ENCODE results near the gene RGS11. TPM values are rescaled to one million over a fixed set of nuclear protein-coding genes. Genes with fewer than 3 reads are reported as not detected.

The RGS11 gene
- total RNA-seq, 1 donor from 2014 or later: 16.4 TPM

- TF ChIP-seq, protein P1, sequence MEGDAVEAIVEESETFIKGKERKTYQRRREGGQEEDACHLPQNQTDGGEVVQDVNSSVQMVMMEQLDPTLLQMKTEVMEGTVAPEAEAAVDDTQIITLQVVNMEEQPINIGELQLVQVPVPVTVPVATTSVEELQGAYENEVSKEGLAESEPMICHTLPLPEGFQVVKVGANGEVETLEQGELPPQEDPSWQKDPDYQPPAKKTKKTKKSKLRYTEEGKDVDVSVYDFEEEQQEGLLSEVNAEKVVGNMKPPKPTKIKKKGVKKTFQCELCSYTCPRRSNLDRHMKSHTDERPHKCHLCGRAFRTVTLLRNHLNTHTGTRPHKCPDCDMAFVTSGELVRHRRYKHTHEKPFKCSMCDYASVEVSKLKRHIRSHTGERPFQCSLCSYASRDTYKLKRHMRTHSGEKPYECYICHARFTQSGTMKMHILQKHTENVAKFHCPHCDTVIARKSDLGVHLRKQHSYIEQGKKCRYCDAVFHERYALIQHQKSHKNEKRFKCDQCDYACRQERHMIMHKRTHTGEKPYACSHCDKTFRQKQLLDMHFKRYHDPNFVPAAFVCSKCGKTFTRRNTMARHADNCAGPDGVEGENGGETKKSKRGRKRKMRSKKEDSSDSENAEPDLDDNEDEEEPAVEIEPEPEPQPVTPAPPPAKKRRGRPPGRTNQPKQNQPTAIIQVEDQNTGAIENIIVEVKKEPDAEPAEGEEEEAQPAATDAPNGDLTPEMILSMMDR (IDR thresholded peaks at IDR 0.05; ENCODE audit: borderline replicate concordance): no peak
- Histone ChIP-seq H3K27ac (replicated peaks) (no peak overlapping the region), H3K9me3 (replicated peaks) (no peaks in the 10 kb centered on the region), H3K36me3 (peaks cover 67% of the 10 kb centered on the region), H3K27me3 (ENCODE audit: low read depth) (no peaks in the 10 kb centered on the region), H3K4me3 (no peak overlapping the region), H3K4me1 (no peaks in the 10 kb centered on the region)
- DNase-seq: no peak
- intact Hi-C loops (cut with micrococcal nuclease): no loop called here
Observed at GRCh38 chr16:290681-291405, 15.1 kb upstream of the RGS11 start.

DNA sequence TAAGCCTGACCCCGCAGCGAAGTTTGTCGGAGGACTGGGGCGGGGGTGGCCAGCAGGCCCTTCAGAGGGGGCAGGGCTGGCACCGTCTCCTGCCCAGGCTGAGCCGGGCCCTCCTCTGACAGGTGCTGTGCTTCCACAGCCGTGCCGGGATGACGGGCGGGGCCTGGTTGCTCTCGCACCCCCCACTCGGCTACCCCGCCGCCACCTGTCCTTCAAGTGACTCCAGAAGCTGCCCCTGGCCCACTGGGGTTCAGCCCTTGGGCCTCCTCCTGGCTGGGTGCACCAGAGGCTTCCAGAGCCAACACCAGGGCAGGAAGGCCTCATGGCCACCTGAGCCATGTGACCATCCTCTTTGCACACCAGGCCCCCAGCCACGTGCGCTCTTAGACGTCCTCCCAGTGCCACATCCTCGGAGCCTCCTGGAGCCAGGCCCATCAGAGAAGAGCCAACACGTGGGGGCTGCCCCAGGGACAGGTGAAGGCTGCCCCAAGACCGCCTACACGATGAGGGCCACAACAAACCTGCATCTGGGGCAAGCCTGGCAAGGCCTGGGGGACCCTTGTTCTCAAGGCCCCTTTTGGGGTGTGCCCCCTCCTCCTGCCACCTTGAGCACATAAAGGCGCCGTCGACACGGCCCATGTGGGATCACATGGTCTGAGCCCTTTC lies 14.4 kb upstream of the RGS11 start:
- intact Hi-C loops (cut with micrococcal nuclease): no loop called here
- TF ChIP-seq, protein P1 (IDR thresholded peaks at IDR 0.05; ENCODE audit: borderline replicate concordance): no peak
- no peak for DNase-seq
- no peak overlapping the region for H3K4me3 ChIP-seq
- H3K27me3 ChIP-seq (ENCODE audit: low read depth): no peaks in the 10 kb centered on the region
- no peak overlapping the region for H3K27ac ChIP-seq (replicated peaks)
- peaks cover 67% of the 10 kb centered on the region for H3K36me3 ChIP-seq
- H3K9me3 ChIP-seq (replicated peaks): no peaks in the 10 kb centered on the region
- H3K4me1 ChIP-seq: no peaks in the 10 kb centered on the region

- peaks cover 67% of the 10 kb centered on the region for H3K36me3 ChIP-seq
- DNase-seq: no peak
Observed at GRCh38 chr16:289395-289997, 13.8 kb upstream of the RGS11 start.

DNA sequence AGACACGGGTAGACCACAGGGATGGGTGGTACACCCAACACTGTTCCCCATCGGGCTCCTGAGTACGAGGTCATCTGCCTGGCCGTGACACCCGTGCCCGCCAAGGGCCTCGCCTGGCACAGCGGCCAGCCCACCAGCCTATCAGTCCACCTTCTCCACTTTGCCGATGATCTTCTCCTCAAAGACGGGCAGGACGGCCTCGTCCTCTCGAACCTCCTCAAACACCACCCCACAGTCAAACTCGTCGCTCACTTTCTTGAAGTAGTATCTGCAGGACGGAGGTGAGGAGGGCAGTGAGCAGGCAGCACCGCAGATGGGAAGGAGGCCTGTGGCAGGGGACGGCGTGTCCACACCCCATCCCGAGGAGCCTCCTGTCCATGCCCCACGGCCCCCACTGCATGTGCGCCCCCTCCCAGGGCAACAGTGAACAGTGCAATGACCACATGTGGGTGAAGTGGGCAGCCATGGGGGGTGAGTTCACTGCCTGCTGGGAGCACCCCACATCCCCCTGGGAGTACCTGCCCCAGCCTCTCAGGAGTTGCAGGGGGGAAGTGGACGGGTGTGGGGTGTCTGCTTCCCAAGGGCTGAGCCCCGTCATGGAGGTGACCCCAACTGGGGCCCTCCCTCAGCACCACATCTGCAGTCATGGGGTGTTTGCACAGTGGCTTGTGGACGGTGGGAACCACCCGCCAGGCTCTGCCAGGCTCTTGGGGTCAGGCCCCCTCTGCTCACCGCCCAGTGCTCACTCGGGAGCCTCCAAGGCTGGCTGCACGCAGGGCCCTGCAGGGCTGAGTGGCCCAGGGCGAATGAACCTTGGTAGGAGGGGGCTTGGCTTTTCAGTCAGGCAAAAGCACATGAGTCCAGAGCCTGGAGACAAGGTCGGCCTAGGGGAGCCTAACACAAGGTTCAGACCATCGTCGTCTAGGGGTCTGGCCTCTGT lies 12.5 kb upstream of the RGS11 start:
- Histone ChIP-seq H3K4me3 (no peak overlapping the region), H3K36me3 (peaks cover 62% of the 10 kb centered on the region), H3K4me1 (no peaks in the 10 kb centered on the region), H3K27ac (replicated peaks) (no peak overlapping the region), H3K27me3 (ENCODE audit: low read depth) (no peaks in the 10 kb centered on the region), H3K9me3 (replicated peaks) (no peaks in the 10 kb centered on the region)
- DNase-seq: no peak
- intact Hi-C loops (cut with micrococcal nuclease): no loop called here
- TF ChIP-seq, protein P1 (IDR thresholded peaks at IDR 0.05; ENCODE audit: borderline replicate concordance): no peak

More at GRCh38 chr16:289395-289997, 13.8 kb upstream of the RGS11 start:
- intact Hi-C loops (cut with micrococcal nuclease): no loop called here
- no peaks in the 10 kb centered on the region for H3K9me3 ChIP-seq (replicated peaks)
- TF ChIP-seq, protein P1 (IDR thresholded peaks at IDR 0.05; ENCODE audit: borderline replicate concordance): no peak
- no peaks in the 10 kb centered on the region for H3K27me3 ChIP-seq (ENCODE audit: low read depth)
- H3K4me3 ChIP-seq: no peak overlapping the region
- no peak overlapping the region for H3K27ac ChIP-seq (replicated peaks)
- H3K4me1 ChIP-seq: no peaks in the 10 kb centered on the region

DNA sequence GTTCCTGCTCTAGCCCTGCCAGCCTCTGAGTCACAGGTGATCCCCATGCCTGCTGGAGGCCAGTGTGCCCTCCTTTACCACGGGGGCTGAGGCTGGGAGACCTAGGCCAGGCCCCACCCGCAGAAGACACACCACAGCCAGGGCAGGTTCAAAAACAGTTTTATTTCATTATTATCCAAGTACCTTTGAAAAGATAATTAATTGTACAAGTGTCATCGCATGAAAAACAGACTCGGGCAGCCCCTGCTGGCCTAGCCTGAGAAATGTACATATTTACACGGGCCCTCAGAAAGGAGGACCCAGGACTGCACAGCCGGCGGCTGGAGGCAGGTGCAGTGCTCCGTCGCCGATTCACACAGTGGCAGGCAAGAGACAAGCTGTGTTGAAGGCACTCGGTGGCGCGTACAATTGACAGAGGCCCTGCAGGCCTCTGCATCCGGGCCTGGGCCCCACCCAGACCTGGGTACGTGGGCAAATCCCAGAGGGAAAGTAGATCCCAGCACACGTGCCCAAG lies 11.6 kb upstream of the RGS11 start:
- peaks cover 53% of the 10 kb centered on the region for H3K36me3 ChIP-seq
- no peaks in the 10 kb centered on the region for H3K4me1 ChIP-seq
- H3K27ac ChIP-seq (replicated peaks): no peak overlapping the region
- no peak for DNase-seq
- H3K4me3 ChIP-seq: no peak overlapping the region
- H3K27me3 ChIP-seq (ENCODE audit: low read depth): no peaks in the 10 kb centered on the region
- TF ChIP-seq, protein P1 (IDR thresholded peaks at IDR 0.05; ENCODE audit: borderline replicate concordance): no peak
- H3K9me3 ChIP-seq (replicated peaks): no peaks in the 10 kb centered on the region
- intact Hi-C loops (cut with micrococcal nuclease): no loop called here

Measured in left ventricle myocardium inferior (tissue), 1 donor.